IMR-90 (cell line): ENCODE data around the gene CENPP. TPM values are rescaled to one million over a fixed set of nuclear protein-coding genes. Genes with fewer than 3 reads are reported as not detected.

Experiments
- ATAC-seq: fragments of 200-7000 bp; cut with Tn5 transposase; 2 replicates; pipeline ENCODE4 v1.9.1; 2020; ENCODE audit warnings: low read depth, mild to moderate bottlenecking, moderate library complexity
- BruUV-seq: library from RNA; stranded (reverse); fragments of 400-500 nt; replicated peaks from 2 replicates; lab custom pipeline; 2021; lab: Mats Ljungman, UMichigan
- CTCF ChIA-PET: fragments of 300-600 bp; formaldehyde crosslinking; extraction: SDS; loops from one replicate; lab custom pipeline; 2021; ENCODE audit warnings: antibody characterized with exemption; lab: Yijun Ruan, JAX
- POLR2A ChIA-PET: fragments of 300-600 bp; sonication (Branson Sonifier 250); formaldehyde crosslinking; loops from one replicate; lab custom pipeline; 2022; ENCODE audit warnings: antibody characterized with exemption; ENCODE audit not compliant: unreplicated experiment; lab: Charles Lee
- DNase-seq: peaks from one replicate; pipeline ENCODE4 v3.0.0; 2013
- H2AFZ ChIP-seq: replicated peaks from 2 replicates; pipeline ENCODE3; 2013; ENCODE audit warnings: low read length, mild to moderate bottlenecking; ENCODE audit not compliant: poor library complexity
- H2AK5ac ChIP-seq: 2 replicates; pipeline ENCODE4 v1.6.1; 2013; ENCODE audit warnings: low read depth, low read length, inconsistent platforms
- H2AK9ac ChIP-seq: replicated peaks from 2 replicates; pipeline ENCODE3; 2013; ENCODE audit warnings: mild to moderate bottlenecking, low read depth, low read length, moderate library complexity; ENCODE audit not compliant: poor library complexity
- H2BK120ac ChIP-seq: 2 replicates; pipeline ENCODE4 v1.6.1; 2013; ENCODE audit warnings: low read depth, low read length, inconsistent platforms
- H2BK15ac ChIP-seq: 3 replicates; pipeline ENCODE4 v1.6.1; 2013; ENCODE audit warnings: low read depth, low read length, inconsistent platforms
- H2BK20ac ChIP-seq: 2 replicates; pipeline ENCODE4 v1.6.1; 2013; ENCODE audit warnings: low read depth, mild to moderate bottlenecking, inconsistent platforms, low read length, moderate library complexity
- H2BK5ac ChIP-seq: 2 replicates; pipeline ENCODE4 v1.6.1; 2013; ENCODE audit warnings: mild to moderate bottlenecking, low read depth, low read length, inconsistent platforms; ENCODE audit not compliant: poor library complexity, severe bottlenecking
- H3K14ac ChIP-seq: replicated peaks from 2 replicates; pipeline ENCODE4 v1.6.1; 2013; ENCODE audit warnings: low read depth, low read length, inconsistent platforms
- H3K18ac ChIP-seq: 2 replicates; pipeline ENCODE4 v1.6.1; 2013; ENCODE audit warnings: low read depth, low read length, control low read depth
- H3K23ac ChIP-seq: 2 replicates; pipeline ENCODE4 v1.6.1; 2013; ENCODE audit warnings: low read depth, low read length, inconsistent platforms
- H3K27ac ChIP-seq: 2 replicates; pipeline ENCODE4 v1.5.1; 2013; ENCODE audit warnings: mild to moderate bottlenecking, control low read depth, low read length; ENCODE audit not compliant: insufficient read depth
- H3K27me3 ChIP-seq: 2 replicates; pipeline ENCODE4 v1.6.1; 2013; ENCODE audit warnings: low read length; ENCODE audit not compliant: control insufficient read depth, insufficient read depth
- H3K36me3 ChIP-seq: 2 replicates; pipeline ENCODE4 v1.6.1; 2013; ENCODE audit warnings: low read length, mixed read lengths; ENCODE audit not compliant: control insufficient read depth, insufficient read depth
- H3K4ac ChIP-seq: 2 replicates; pipeline ENCODE4 v1.6.1; 2013; ENCODE audit warnings: low read depth, low read length, inconsistent platforms
- H3K4me1 ChIP-seq: 2 replicates; pipeline ENCODE4 v1.6.1; 2013; ENCODE audit warnings: low read length, mixed read lengths; ENCODE audit not compliant: control insufficient read depth, insufficient read depth
- H3K4me2 ChIP-seq: 2 replicates; pipeline ENCODE4 v1.6.1; 2013; ENCODE audit warnings: low read depth, mild to moderate bottlenecking, control low read depth, low read length, moderate library complexity
- H3K4me3 ChIP-seq: 2 replicates; pipeline ENCODE4 v1.5.1; 2013; ENCODE audit warnings: low read depth, mild to moderate bottlenecking, control low read depth, low read length, moderate library complexity; ENCODE audit not compliant: insufficient read depth
- H3K56ac ChIP-seq: 2 replicates; pipeline ENCODE4 v1.6.1; 2013; ENCODE audit warnings: low read length, inconsistent platforms; ENCODE audit not compliant: insufficient read depth; ENCODE audit errors: extremely low read depth
- H3K79me1 ChIP-seq, 2 experiments: 2 replicates each; pipeline ENCODE4 v1.6.1; 2013; ENCODE audit warnings: low read length in 2 of 2, inconsistent platforms in 1 of 2, low read depth in 1 of 2
- H3K9ac ChIP-seq: 2 replicates; pipeline ENCODE4 v1.6.1; 2013; ENCODE audit warnings: low read depth, low read length, control low read depth
- H3K9me1 ChIP-seq: 2 replicates; pipeline ENCODE4 v1.6.1; 2013; ENCODE audit warnings: low read length, inconsistent platforms; ENCODE audit not compliant: insufficient read depth
- H3K9me3 ChIP-seq: 2 replicates; pipeline ENCODE4 v1.6.1; 2013; ENCODE audit warnings: low read length; ENCODE audit not compliant: control insufficient read depth, insufficient read depth
- H4K20me1 ChIP-seq: 2 replicates; pipeline ENCODE4 v1.6.1; 2013; ENCODE audit warnings: low read length, inconsistent platforms; ENCODE audit not compliant: insufficient read depth
- H4K5ac ChIP-seq: 2 replicates; pipeline ENCODE4 v1.6.1; 2013; ENCODE audit warnings: mild to moderate bottlenecking, low read depth, low read length, control low read depth
- H4K8ac ChIP-seq, 2 experiments: 2 replicates each; pipeline ENCODE4 v1.6.1; 2013; ENCODE audit warnings: low read depth in 2 of 2, low read length in 2 of 2, control low read depth in 1 of 2, inconsistent platforms in 1 of 2
- H4K91ac ChIP-seq: 2 replicates; pipeline ENCODE4 v1.6.1; 2013; ENCODE audit warnings: low read depth, low read length, inconsistent platforms; ENCODE audit not compliant: insufficient read depth
- CHD1 ChIP-seq: IDR thresholded peaks from 2 replicates; pipeline ENCODE4 v1.6.1; 2012; ENCODE audit warnings: low read depth, low read length, improper control_type of control experiment
- NFE2L2 ChIP-seq: fragments of 150-350 bp; IDR thresholded peaks from 2 replicates; pipeline ENCODE4 v1.6.1; 2016; ENCODE audit warnings: low read depth, mild to moderate bottlenecking, low read length
- RCOR1 ChIP-seq: IDR thresholded peaks from 2 replicates; pipeline ENCODE4 v1.6.1; 2012; ENCODE audit warnings: mild to moderate bottlenecking, low read length, improper control_type of control experiment; ENCODE audit not compliant: insufficient replicate concordance
- WGBS, 2 experiments: methylation state at CpG; one replicate each; pipeline versions ENCODE4 v1.1.5 to v1.1.7; 2013; ENCODE audit warnings: missing lambda C conversion rate in 2 of 2; ENCODE audit not compliant: insufficient read length in 1 of 2; ENCODE audit errors: extremely low coverage in 2 of 2; 5-methylcytosine and 5-hydroxymethylcytosine counted together
- dilution Hi-C: fragments of 300-500 bp; cut with HindIII; formaldehyde crosslinking; loops from one replicate; pipeline ENCODE4 v1.14.3; 2018; ENCODE audit warnings: low sequenced_read_pairs; ENCODE audit not compliant: unreplicated experiment
- in situ Hi-C: fragments of 300-500 bp; cut with MboI; formaldehyde crosslinking; loops from 3 replicates; pipeline ENCODE4 v1.14.3; 2019; ENCODE audit warnings: low sequenced_read_pairs, inconsistent platforms, mixed read lengths
- intact Hi-C: fragments of 100-400 bp; cut with micrococcal nuclease; formaldehyde crosslinking; loops from 2 replicates; pipeline ENCODE4 v1.10.0; 2022
- polyA plus RNA-seq, 3 experiments: library from polyadenylated mRNA; depleted of rRNA; stranded (reverse); fragments of >200 nt; gene quantifications; 2 replicates each; pipeline ENCODE4 v1.2.3, GENCODE V29; 2012; ENCODE audit warnings: low replicate concordance in 1 of 3
- total RNA-seq: library from RNA; depleted of rRNA; stranded (reverse); fragments of >200 nt; gene quantifications from 2 replicates; pipeline ENCODE4 v1.2.3, GENCODE V29; 2012
- TF ChIP-seq, protein P1 (sequence below): fragments of 150-350 bp; IDR thresholded peaks from 2 replicates; pipeline ENCODE4 v1.6.1; 2017; ENCODE audit warnings: mild to moderate bottlenecking, antibody characterized with exemption, low read length, low read depth

The CENPP gene
- total and polyA plus RNA-seq, 2 of the 4 experiments (the other 2 are of a cell fraction) = 1.4 to 2.0 TPM

- H3K9me3 ChIP-seq = no peaks in the 10 kb centered on the region
Observed at GRCh38 chr9:92525306-92525705, 199.6 kb downstream of the CENPP start.

More at GRCh38 chr9:92525306-92525705, 199.6 kb downstream of the CENPP start:
- intact Hi-C loops = no loop called here
- Histone ChIP-seq H2BK15ac (no peak overlapping the region), H3K18ac (no peak overlapping the region), H3K9me1 (no peaks in the 10 kb centered on the region; the same call in 1 of the 2 replicates), H3K14ac (no peak overlapping the region), H4K5ac (no peak overlapping the region), H4K91ac (no peak overlapping the region), H3K79me1 (no peaks in the 10 kb centered on the region), H3K9ac (no peak overlapping the region), H2BK5ac (no peak overlapping the region), H3K27me3 (no peaks in the 10 kb centered on the region), H3K27ac (no peak overlapping the region), H4K20me1 (no peaks in the 10 kb centered on the region), H2AK9ac (no peak overlapping the region), H3K23ac (no peak overlapping the region), H4K8ac (no peak overlapping the region), H3K36me3 (no peaks in the 10 kb centered on the region), H2BK120ac (no peak overlapping the region), H3K4me3 (no peak overlapping the region), H3K4me1 (no peaks in the 10 kb centered on the region), H3K4me2 (no peak overlapping the region), H3K56ac (no peak overlapping the region), H2AK5ac (no peak overlapping the region), H2BK20ac (no peak overlapping the region), H3K4ac (no peak overlapping the region), H2AFZ (no peak overlapping the region)
- in situ Hi-C loops = no loop called here
- ATAC-seq (no peak), DNase-seq (peak; percentile 77)
- no peak for TF ChIP-seq RCOR1
- no peak for TF ChIP-seq CHD1
- TF ChIP-seq NFE2L2 = no peak
- TF ChIP-seq, protein P1, sequence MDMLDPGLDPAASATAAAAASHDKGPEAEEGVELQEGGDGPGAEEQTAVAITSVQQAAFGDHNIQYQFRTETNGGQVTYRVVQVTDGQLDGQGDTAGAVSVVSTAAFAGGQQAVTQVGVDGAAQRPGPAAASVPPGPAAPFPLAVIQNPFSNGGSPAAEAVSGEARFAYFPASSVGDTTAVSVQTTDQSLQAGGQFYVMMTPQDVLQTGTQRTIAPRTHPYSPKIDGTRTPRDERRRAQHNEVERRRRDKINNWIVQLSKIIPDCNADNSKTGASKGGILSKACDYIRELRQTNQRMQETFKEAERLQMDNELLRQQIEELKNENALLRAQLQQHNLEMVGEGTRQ = no peak
- no CpG with 5 or more reads among the region's 5 CpGs for WGBS, 2 experiments
- dilution Hi-C loops = no loop called here
- POLR2A ChIA-PET = no interaction called here
- BruUV-seq = no TSS peak
- CTCF ChIA-PET = interaction anchor here (0.7 kb wide), 1 partner anchor 13 kb away, joined by 5 read pairs; no protein-coding TSS in a partner anchor
